CD14-positive monocyte (primary cell): Measurements from ENCODE around the gene TBC1D9B. TPM values are rescaled to one million over a fixed set of nuclear protein-coding genes. Genes with fewer than 3 reads are reported as not detected.

Experiments used
- DNase-seq, 3 donors: peaks; one replicate each; pipeline ENCODE4 v3.0.0-alpha.2; 2011 to 2022
- H2AFZ ChIP-seq: 2 replicates; pipeline ENCODE4 v1.6.0; 2012; ENCODE audit warnings: mild to moderate bottlenecking, low read depth, low read length, inconsistent platforms; ENCODE audit not compliant: insufficient read depth, poor library complexity, severe bottlenecking
- H3K27ac ChIP-seq, 2 donors: 1 replicate in 1 of 2; 2 replicates in 1 of 2; pipeline ENCODE4 v1.5.1; 2012 to 2013; ENCODE audit warnings: low read length in 2 of 2, control low read depth in 1 of 2, inconsistent platforms in 1 of 2, low read depth in 1 of 2, mild to moderate bottlenecking in 1 of 2
- H3K27me3 ChIP-seq, 2 donors: one replicate each; pipeline versions ENCODE4 v1.6.0 to v1.6.1; 2011 to 2013; ENCODE audit warnings: low read length in 2 of 2; ENCODE audit not compliant: control insufficient read depth in 2 of 2, insufficient read depth in 2 of 2
- H3K36me3 ChIP-seq, 2 donors: replicated peaks in 1 of 2; 1 replicate in 1 of 2; 2 replicates in 1 of 2; pipeline versions ENCODE4 v1.5.1 to v1.6.1; 2012 to 2013; ENCODE audit warnings: low read length in 2 of 2, control low read depth in 1 of 2, inconsistent platforms in 1 of 2, mild to moderate bottlenecking in 1 of 2; ENCODE audit not compliant: insufficient read depth in 2 of 2, control insufficient read depth in 1 of 2
- H3K4me1 ChIP-seq, 2 donors: 1 replicate in 1 of 2; 2 replicates in 1 of 2; pipeline versions ENCODE4 v1.5.1 to v1.6.1; 2012 to 2013; ENCODE audit warnings: low read length in 2 of 2, control low read depth in 1 of 2, inconsistent platforms in 1 of 2, mild to moderate bottlenecking in 1 of 2, moderate library complexity in 1 of 2; ENCODE audit not compliant: insufficient read depth in 2 of 2, control insufficient read depth in 1 of 2
- H3K4me2 ChIP-seq: replicated peaks from 2 replicates; pipeline ENCODE3; 2012; ENCODE audit warnings: low read length, moderate library complexity, mild to moderate bottlenecking; ENCODE audit not compliant: poor library complexity, severe bottlenecking; ENCODE audit errors: extremely low read depth
- H3K4me3 ChIP-seq, 3 experiments: fragments of 200-600 bp in 1 of 3; sonication (generic) in 1 of 3; replicated peaks in 1 of 3; 1 replicate in 2 of 3; 2 replicates in 1 of 3; pipeline ENCODE4 v1.5.1; 2011 to 2013; ENCODE audit warnings: low read length in 3 of 3, mild to moderate bottlenecking in 3 of 3, control low read depth in 2 of 3, low read depth in 2 of 3, inconsistent platforms in 1 of 3, moderate library complexity in 1 of 3
- H3K79me2 ChIP-seq: 2 replicates; pipeline ENCODE4 v1.6.0; 2012; ENCODE audit warnings: mild to moderate bottlenecking, control low read depth, inconsistent platforms, low read length, moderate library complexity; ENCODE audit not compliant: insufficient read depth
- H3K9ac ChIP-seq: 2 replicates; pipeline ENCODE4 v1.6.0; 2017; ENCODE audit warnings: low read length, mild to moderate bottlenecking; ENCODE audit not compliant: insufficient read depth, poor library complexity, severe bottlenecking
- H3K9me3 ChIP-seq, 2 donors: replicated peaks in 1 of 2; 1 replicate in 1 of 2; 2 replicates in 1 of 2; pipeline versions ENCODE4 v1.5.1 to v1.6.1; 2012 to 2013; ENCODE audit warnings: low read length in 2 of 2, control low read depth in 1 of 2; ENCODE audit not compliant: control insufficient read depth in 1 of 2, insufficient read depth in 1 of 2
- H4K20me1 ChIP-seq: 2 replicates; pipeline ENCODE4 v1.6.0; 2012; ENCODE audit warnings: mild to moderate bottlenecking, low read length, control low read depth, moderate library complexity; ENCODE audit not compliant: insufficient read depth
- H3K27ac Mint-ChIP-seq, 7 donors: one replicate each; pipeline ENCODE4 v1.8.0; 2020; ENCODE audit warnings: mild to moderate bottlenecking in 7 of 7, mixed read lengths in 7 of 7, moderate library complexity in 6 of 7, inconsistent platforms in 2 of 7
- H3K27me3 Mint-ChIP-seq, 3 donors: one replicate each; pipeline ENCODE4 v1.8.0; 2021 to 2022; ENCODE audit warnings: low read depth in 3 of 3, mild to moderate bottlenecking in 3 of 3, mixed read lengths in 3 of 3, moderate library complexity in 3 of 3, inconsistent platforms in 1 of 3
- H3K36me3 Mint-ChIP-seq, 2 donors: one replicate each; pipeline ENCODE4 v1.8.0; 2020; ENCODE audit warnings: mixed read lengths in 2 of 2, inconsistent platforms in 1 of 2, mild to moderate bottlenecking in 1 of 2
- H3K4me1 Mint-ChIP-seq: one replicate; pipeline ENCODE4 v1.8.0; 2020; ENCODE audit warnings: mild to moderate bottlenecking, mixed read lengths
- H3K4me3 Mint-ChIP-seq, 2 donors: one replicate each; pipeline ENCODE4 v1.8.0; 2020; ENCODE audit warnings: mild to moderate bottlenecking in 2 of 2, mixed read lengths in 2 of 2, moderate library complexity in 1 of 2
- H3K9me3 Mint-ChIP-seq, 7 donors: one replicate each; pipeline ENCODE4 v1.8.0; 2020 to 2022; ENCODE audit warnings: mixed read lengths in 7 of 7, mild to moderate bottlenecking in 6 of 7, moderate library complexity in 6 of 7, inconsistent platforms in 2 of 7
- CTCF ChIP-seq: fragments of 200-600 bp; IDR thresholded peaks from one replicate; pipeline ENCODE4 v1.8.0; 2022; ENCODE audit warnings: antibody characterized with exemption, mild to moderate bottlenecking
- WGBS: methylation state at CpG from one replicate; pipeline ENCODE4 v1.1.5; 2013; ENCODE audit warnings: missing lambda C conversion rate; ENCODE audit not compliant: insufficient coverage; 5-methylcytosine and 5-hydroxymethylcytosine counted together
- intact Hi-C, 2 donors: fragments of 100-400 bp; cut with micrococcal nuclease; formaldehyde crosslinking; loops; one replicate each; pipeline versions ENCODE4 v1.15.0 to v1.15.1; 2023
- polyA plus RNA-seq, 3 donors: library from polyadenylated mRNA; depleted of rRNA in 1 of 3; unstranded in 2 of 3; stranded (reverse) in 1 of 3; fragments of 300-500 nt in 2 of 3; fragments of >200 nt in 1 of 3; fragmentation: Illumina TruSeq in 2 of 3; gene quantifications; 1 replicate in 2 of 3; 2 replicates in 1 of 3; pipeline ENCODE4 v1.2.3, GENCODE V29; 2012 to 2021

TBC1D9B gene
- polyA plus RNA-seq, 3 donors, result 13.4 to 116 (median 26.3) TPM

GRCh38 chr5:179926657-179927056 lies 19.0 kb upstream of the TBC1D9B start:
- no peaks in the 10 kb centered on the region for H3K36me3 ChIP-seq
- no peak for DNase-seq
- no peak overlapping the region for H3K9ac ChIP-seq
- no peaks in the 10 kb centered on the region for H4K20me1 ChIP-seq
- no peak overlapping the region for H3K27ac Mint-ChIP-seq
- peaks cover 14% of the 10 kb centered on the region for H3K4me1 Mint-ChIP-seq
- peaks cover 6 to 13% of the 10 kb centered on the region in 2 donors for H3K4me1 ChIP-seq
- peaks cover 0 to 26% (median 11%) of the 10 kb centered on the region in 7 donors for H3K9me3 Mint-ChIP-seq
- no peak overlapping the region for H3K4me3 Mint-ChIP-seq
- WGBS, result 95% methylated on average over 5 of the region's 8 CpGs
- H3K27me3 Mint-ChIP-seq, result peaks cover 0 to 3% (median 2%) of the 10 kb centered on the region in 3 donors
- no peak overlapping the region for H3K4me2 ChIP-seq
- intact Hi-C loops, result no loop called here
- peaks cover 0 to 3% of the 10 kb centered on the region in 2 donors for H3K9me3 ChIP-seq
- no peak overlapping the region for H3K4me3 ChIP-seq
- no peaks in the 10 kb centered on the region for H3K79me2 ChIP-seq
- no peaks in the 10 kb centered on the region for H3K27me3 ChIP-seq
- H3K36me3 Mint-ChIP-seq, result no peaks in the 10 kb centered on the region
- H2AFZ ChIP-seq, result no peak overlapping the region
- no peak for TF ChIP-seq CTCF
- H3K27ac ChIP-seq, result no peak overlapping the region

- H3K36me3 Mint-ChIP-seq, result peaks cover 3 to 4% of the 10 kb centered on the region in 2 donors
- no peaks in the 10 kb centered on the region for H3K79me2 ChIP-seq
- H3K27ac Mint-ChIP-seq, result peak overlapping the region in 6 of 7 donors; percentile 33 to 83 (median 73)
- no peaks in the 10 kb centered on the region for H3K27me3 ChIP-seq
- no peak overlapping the region for H3K27ac ChIP-seq
- H3K9ac ChIP-seq, result no peak overlapping the region
- peaks cover 14% of the 10 kb centered on the region for H3K4me1 Mint-ChIP-seq
- H3K4me1 ChIP-seq, result peaks cover 6 to 13% of the 10 kb centered on the region in 2 donors
- no peak for TF ChIP-seq CTCF
- H3K36me3 ChIP-seq, result no peaks in the 10 kb centered on the region
- peaks cover 0 to 3% (median 3%) of the 10 kb centered on the region in 3 donors for H3K27me3 Mint-ChIP-seq
- H3K9me3 ChIP-seq, result no peaks in the 10 kb centered on the region
- peak overlapping the region; percentile 22 for H3K4me2 ChIP-seq
- peaks cover 0 to 17% (median 7%) of the 10 kb centered on the region in 7 donors for H3K9me3 Mint-ChIP-seq
- no peak overlapping the region for H2AFZ ChIP-seq
- peak overlapping the region in 1 of 2 donors; percentile 9 for H3K4me3 Mint-ChIP-seq
- H3K4me3 ChIP-seq, result no peak overlapping the region
- peak; percentile 74 to 86 (median 74) for DNase-seq
- no peaks in the 10 kb centered on the region for H4K20me1 ChIP-seq
- intact Hi-C loops, result no loop called here
- WGBS, result 37% methylated on average over 5 of the region's 6 CpGs
Observed at GRCh38 chr5:179923436-179923835, 15.7 kb upstream of the TBC1D9B start.
